Esophagus squamous epithelium (tissue), 4 donors: Measurements from ENCODE around the gene HELZ.

Experiments
- CTCF ChIP-seq, 6 experiments: fragments of 450-650 bp in 4 of 6; fragments of 200-600 bp in 2 of 6; sonication (generic) in 2 of 6; IDR thresholded peaks; one replicate each; pipeline ENCODE4 v1.5.1; 2016 to 2019; ENCODE audit warnings: antibody characterized with exemption in 6 of 6, mild to moderate bottlenecking in 4 of 6, moderate library complexity in 4 of 6
- POLR2A ChIP-seq, 4 donors: fragments of 450-650 bp; IDR thresholded peaks; one replicate each; pipeline ENCODE4 v1.6.1; 2017; ENCODE audit warnings: antibody characterized with exemption in 4 of 4, mild to moderate bottlenecking in 4 of 4, moderate library complexity in 3 of 4

DNA sequence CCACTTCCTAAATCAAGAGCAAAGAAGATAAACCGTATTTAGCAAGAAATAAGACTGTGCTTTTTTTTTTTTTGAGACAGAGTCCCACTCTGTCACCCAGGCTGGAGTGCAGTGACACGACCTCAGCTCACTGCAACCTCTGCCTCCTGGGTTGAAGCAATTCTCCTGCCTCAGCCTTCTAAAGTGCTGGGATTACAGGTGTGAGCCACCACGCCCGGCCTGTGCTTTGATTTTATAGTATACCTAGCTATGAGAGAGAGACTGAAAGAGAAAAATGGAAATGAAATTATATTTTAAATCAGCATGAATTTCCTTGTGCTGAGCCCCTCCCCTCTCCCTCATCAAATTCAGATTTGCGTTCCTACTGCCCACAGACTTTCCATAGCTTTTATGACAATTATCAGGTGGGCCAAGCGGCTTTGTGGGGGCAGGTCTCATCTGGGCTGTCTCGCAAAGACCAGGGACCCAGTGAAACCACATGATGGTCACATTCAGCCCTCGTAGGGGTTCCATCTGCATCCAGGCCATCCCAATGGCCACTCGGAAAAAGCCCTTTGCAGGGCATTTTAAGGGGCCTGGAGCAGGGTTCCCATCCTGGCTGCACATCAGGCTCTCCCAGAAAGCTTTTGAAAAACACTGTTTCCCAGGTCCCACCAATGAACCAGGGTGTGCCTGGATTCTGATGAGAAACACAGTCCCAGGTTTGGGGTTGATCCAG, 192.1 kb downstream of the HELZ start:
- TF ChIP-seq POLR2A (IDR thresholded peaks at IDR 0.05): no peak
- no peak for TF ChIP-seq CTCF (IDR thresholded peaks at IDR 0.05)
